Anterior cingulate cortex (tissue), 58 donors: Measurements from ENCODE around the gene DDI1.

ENCODE experiments used
- DNase-seq, 58 donors: peaks; one replicate each; lab custom pipeline; 2025; lab: John Stamatoyannopoulos, UW

DDI1 gene

GRCh38 chr11:104075706-104076105 is 39.3 kb downstream of the DDI1 start:
- no peak for DNase-seq

- no peak for DNase-seq
Measured at GRCh38 chr11:104076455-104076854, 40.0 kb downstream of the DDI1 start.

GRCh38 chr11:104078245-104078644 is 41.8 kb downstream of the DDI1 start:
- DNase-seq = no peak

GRCh38 chr11:104078995-104079394 is 42.6 kb downstream of the DDI1 start:
- no peak for DNase-seq

- no peak for DNase-seq
Measured at GRCh38 chr11:104086621-104087020, 50.2 kb downstream of the DDI1 start.
